HG03354 (cell line): Measurements from ENCODE around the gene BRPF1.

Experiments
- ATAC-seq: cut with Tn5 transposase; IDR thresholded peaks from one replicate; pipeline ENCODE4 v1.9.1; 2021; ENCODE audit warnings: mild to moderate bottlenecking; ENCODE audit not compliant: unreplicated experiment, poor library complexity, severe bottlenecking

The BRPF1 gene

DNA sequence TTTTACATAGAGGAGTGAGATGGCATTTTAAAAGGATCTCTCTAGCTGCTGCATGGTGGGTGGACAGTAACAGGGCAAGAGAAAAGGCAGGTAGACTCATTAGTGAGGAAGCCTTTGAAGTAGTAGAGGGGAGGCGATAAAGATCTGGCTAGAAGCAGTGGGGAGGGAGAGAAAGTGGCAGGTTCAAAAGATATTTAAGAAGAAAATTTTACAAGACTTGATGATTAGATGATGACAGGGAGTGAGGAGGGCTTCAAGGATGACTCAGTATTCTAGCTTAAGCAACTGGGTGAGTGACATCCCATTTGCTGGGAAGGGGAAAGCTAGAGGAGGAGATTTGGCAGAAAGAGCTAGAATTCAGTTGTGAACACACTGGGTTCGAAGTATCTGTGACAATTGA, 3.8 kb upstream of the BRPF1 start:
- ATAC-seq = no peak

DNA sequence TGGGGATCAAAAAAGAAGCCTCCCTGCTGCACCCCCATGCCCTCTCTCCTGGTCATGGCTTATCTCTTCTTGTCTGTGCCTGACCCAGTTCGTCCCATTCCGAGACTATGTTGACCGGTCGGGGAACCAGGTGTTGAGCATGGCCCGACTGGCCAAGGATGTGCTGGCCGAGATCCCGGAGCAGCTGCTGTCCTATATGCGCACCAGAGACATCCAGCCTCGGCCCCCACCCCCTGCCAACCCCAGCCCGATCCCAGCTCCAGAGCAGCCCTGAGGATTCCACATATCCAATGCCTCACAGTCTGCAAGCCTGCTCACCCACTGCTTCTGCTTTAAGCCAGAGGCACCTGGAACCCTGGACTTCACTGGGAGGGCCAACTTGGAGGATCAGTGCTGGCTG, 2.1 kb upstream of the BRPF1 start:
- no peak for ATAC-seq

DNA sequence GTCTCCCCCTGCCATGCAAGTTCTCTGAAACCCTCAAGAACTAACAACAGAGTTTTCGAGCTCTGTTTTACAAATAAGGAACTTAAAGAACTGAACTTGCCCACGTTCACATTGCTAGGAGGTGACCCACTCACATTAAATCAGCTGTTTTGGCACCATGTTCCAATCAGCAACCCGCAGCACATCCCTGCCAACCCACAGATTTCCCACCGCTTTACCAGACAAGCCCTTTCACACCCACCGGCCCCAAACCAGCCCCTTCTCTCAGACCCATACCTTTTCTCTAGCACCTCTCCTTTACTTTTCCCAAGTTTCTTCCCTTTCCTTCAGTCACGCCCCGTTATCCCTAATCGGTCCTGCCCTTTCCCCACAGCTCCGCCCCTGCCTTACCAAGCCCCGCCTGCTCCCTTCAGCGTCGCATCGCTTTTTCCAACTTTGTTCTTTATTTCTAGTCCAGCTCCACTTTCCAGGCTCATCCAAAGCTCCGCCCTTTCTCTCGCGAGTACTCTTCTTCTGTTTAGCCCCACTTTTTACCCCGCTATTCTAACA, 804 bp upstream of the BRPF1 start:
- ATAC-seq = peak; percentile 53

DNA sequence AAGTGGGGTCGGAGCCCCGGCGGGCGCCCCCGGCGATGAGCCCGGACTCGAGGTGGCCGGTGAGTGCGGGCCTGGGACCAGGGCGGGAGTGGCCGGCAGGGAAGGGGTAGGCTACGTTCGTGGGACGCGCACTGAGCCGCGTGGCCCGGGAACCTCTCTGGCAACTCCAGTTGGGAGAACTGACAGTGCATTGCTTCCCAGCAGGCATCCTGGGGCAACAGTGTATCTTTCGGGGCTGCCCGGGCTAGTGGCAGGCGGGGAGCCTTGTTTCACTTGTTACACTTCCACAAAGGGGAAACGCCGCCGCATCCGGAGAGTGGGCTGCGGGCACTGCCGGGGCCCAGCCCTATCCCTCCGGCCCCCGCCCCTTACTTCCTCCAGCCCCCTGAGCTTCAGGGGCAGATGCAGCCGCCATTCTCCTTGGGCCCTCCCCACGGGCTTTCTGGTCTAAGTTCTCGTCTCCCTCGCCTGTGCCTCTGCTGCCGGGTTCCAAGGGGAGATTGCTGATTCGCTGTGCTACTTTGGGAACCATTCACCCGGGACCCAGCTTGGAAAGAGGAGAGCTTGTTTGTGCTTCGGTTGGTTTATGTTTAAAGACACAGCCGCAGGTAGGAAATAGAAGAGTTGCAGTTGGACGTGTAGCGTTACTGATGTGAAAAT, 675 bp downstream of the BRPF1 start:
- ATAC-seq = peak; percentile 17

DNA sequence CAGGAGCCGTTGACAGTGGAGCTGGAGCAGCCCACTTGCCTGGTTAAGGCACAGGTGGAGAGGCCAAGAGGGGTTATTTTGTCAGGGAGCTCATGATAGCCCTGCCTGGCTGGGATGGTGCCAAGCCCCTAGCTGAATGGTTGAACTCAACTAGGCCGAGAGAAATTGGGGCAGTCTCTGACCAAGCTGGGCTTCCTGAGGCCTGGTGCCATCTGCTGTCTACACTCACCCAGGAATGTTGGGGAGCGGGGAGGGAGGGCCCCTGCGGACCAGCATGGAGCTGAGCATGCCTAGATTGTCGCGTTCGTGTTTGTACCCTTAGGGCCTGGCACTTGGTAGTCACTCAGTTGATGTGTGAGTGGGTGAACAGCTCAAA, 1.2 kb downstream of the BRPF1 start:
- ATAC-seq = no peak

DNA sequence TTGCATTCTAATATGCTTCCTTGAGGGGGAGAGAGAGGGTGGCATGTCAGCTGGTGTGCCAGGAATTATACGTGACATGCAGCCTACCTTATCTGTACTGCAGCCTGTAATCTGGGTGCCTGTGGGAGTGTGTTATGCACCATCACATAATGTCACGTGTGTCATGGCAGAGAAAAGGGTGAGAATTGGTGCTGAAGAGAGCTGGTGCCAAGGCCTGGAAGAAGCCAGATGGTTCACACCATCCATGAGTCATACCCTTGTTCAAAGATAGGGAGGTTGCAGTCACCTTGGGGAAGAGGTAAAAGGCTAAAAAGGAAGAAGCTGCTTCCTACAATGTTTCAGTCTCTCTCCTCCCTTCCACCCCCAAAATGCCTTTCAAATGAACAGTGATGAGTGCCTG, 5.3 kb downstream of the BRPF1 start:
- no peak for ATAC-seq

DNA sequence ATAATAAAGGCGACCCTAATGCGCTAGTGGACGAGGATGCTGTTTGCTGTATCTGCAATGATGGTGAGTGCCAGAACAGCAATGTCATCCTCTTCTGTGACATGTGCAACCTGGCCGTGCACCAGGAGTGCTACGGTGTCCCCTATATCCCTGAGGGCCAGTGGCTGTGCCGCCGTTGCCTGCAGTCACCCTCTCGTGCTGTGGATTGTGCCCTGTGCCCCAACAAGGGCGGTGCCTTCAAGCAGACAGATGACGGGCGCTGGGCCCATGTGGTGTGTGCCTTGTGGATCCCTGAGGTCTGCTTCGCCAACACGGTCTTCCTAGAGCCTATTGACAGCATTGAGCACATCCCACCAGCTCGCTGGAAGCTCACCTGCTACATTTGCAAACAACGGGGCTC, 7.6 kb downstream of the BRPF1 start:
- ATAC-seq = no peak

DNA sequence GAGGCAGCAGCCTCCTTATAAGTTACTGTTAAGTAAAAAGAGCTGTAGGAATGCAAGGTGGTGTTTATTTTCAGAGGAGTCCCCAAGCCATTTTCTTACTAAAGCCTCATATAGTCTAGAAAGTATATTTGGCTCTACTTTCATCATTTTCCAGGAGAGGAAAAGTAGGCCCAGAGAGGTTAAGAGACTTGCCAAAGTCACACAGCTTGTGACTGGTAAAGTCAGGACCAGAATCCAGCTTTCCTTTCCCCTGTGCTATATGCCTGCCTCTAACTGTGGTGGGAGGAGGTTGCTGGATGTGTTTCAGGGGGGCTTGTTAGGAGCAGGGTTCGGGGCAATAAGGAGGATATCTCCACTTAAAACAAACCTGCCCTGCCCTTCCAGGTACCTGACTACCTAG, 11.0 kb downstream of the BRPF1 start:
- no peak for ATAC-seq

DNA sequence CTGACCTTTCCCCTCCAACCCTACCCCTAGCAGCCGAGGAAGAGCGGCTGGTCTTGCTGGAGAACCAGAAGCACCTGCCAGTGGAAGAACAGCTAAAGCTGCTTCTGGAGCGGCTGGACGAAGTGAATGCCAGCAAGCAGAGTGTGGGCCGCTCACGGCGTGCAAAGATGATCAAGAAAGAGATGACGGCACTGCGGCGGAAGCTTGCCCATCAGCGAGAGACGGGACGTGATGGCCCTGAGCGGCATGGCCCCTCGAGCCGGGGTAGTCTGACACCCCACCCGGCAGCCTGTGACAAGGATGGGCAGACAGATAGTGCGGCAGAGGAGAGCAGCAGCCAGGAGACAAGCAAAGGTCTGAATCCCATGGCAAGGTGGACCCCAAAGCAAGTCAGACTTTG, 12.0 kb downstream of the BRPF1 start:
- no peak for ATAC-seq

DNA sequence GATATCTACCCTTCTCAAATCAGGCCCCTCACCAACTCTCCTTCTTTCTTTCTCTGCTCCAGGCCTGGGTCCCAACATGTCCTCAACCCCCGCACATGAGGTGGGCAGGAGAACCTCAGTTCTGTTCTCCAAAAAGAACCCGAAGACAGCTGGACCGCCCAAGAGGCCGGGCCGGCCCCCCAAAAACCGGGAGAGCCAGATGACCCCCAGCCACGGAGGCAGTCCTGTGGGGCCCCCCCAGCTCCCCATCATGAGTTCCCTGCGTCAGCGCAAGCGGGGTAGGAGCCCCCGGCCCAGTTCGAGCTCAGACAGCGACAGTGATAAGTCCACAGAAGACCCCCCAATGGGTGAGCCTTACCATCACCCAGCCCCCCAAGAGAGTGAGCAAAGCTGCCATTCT, 12.6 kb downstream of the BRPF1 start:
- ATAC-seq = no peak

DNA sequence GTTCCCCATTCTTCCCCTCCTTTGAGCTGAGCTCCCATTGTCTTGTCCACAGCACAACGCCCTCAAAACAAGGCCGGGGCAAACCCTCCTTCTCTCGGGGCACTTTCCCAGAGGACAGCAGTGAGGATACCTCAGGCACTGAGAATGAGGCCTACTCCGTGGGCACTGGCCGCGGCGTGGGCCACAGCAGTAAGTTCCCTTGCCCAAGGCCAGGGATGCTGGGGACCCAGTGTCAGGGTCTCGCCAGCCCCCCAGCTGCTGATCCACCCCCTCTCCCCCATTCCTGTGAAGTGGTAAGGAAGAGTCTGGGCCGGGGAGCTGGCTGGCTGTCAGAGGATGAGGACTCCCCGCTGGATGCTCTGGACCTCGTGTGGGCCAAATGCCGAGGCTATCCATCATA, 14.0 kb downstream of the BRPF1 start:
- ATAC-seq = no peak

DNA sequence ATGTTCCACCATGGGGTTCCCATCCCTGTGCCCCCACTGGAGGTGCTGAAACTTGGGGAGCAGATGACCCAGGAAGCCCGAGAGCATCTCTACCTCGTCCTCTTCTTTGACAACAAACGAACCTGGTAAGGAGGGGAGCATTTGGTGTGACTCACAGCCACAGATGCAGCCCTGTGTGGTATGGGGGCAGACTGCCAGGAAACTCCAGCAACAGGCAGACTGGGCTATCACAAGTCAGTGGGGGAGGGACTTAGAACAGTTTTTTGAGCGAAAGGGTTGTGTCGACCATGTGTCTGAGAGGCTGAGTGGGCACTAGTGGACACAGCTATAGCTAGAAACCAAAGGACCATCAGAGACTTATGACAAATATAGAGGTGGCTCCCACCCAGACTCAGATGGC, 14.8 kb downstream of the BRPF1 start:
- ATAC-seq = no peak

DNA sequence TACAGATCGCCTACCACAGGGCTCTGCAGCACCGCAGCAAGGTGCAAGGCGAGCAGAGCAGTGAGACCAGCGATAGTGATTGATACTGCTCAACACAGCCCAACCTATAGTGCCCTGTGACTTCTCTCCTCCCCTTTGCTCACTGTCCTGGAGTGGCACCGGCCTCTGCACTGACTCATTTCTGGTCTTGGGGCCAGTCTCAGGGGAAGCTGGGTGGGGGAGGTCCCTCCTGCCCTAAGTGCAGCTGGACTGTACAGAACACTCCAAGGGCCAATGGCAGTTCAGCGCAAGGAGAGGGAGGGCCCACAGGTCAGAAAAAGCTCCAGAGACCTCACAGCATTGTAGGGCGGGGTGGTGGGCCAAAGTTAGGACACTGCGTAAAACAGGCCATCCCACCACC, 15.7 kb downstream of the BRPF1 start:
- no peak for ATAC-seq

DNA sequence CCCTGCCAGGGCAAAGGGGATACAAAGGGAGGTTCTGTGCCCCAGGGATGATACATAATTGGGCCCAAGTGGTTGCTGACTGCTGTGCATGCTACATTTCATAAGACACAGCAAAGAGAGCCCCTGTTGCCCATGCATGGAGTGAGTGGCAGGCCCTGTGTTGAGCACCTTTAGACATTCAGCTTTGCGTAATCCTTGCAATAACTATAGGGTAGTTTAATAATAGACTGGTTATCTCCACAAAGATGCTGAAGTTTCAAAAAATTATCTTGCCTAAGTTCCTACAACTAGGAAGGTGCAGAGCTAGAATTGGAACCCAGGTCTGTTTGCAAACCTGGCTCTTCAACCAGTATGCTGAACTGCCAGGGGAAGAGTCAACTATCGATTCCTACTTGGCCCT, 16.5 kb downstream of the BRPF1 start:
- no peak for ATAC-seq

DNA sequence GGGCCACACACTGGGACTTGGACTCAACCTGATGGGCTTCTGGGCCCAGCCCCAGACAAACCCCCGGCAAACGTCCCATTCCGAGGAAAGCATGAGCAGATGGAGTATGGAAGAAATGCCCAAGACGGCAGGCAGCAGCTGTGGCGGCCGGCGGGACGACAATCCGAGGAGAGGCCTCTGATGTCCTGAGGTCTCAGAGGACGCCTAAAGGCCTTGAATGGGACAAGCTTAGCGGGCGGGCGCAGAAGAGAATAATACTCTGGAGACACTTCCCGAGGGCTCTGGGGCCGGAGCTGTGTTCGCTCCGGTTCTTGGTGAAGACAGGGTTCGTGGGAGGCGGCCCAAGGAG, 17.7 kb downstream of the BRPF1 start:
- no peak for ATAC-seq

DNA sequence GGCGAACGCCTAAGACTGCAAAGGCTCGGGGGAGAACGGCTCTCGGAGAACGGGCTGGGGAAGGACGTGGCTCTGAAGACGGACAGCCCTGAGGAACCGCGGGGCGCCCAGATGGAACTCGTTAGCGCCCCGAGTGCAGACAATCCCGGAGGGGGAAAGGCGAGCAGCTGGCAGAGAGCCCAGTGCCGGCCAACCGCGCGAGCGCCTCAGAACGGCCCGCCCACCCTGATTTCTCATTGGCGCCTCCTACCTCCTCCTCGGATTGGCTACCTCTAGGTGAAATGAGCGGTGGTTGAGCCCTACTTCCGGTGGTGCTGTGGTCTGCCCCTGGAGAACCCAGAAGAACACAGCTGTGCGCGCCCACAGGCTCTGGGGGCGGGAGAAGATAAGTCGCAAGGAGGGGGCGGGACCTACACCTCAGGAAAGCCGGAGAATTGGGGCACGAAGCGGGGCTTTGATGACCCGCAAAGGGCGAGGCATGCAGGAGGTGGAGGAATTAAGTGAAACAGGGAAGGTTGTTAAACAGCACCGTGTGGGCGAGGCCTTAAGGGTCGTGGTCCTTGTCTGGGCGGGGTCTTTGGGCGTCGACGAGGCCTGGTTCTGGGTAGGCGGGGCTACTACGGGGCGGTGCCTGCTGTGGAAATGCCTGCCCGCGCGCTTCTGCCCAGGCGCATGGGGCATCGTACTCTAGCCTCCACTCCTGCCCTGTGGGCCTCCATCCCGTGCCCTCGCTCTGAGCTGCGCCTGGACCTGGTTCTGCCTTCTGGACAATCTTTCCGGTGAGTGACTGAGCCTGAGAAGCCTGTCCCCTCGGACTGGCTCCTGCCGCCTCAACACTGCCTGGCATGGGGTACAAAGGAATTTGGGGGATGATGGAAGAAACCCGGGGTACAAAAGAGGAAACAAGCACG, 18.4 kb downstream of the BRPF1 start, which contains the start of gene OGG1:
Gene OGG1, plus strand, starts transcription at position 308 of the 911 bp plus-strand sequence. Its CDS starts 335 bp downstream, at position 643.
- ATAC-seq = peak; percentile 92

DNA sequence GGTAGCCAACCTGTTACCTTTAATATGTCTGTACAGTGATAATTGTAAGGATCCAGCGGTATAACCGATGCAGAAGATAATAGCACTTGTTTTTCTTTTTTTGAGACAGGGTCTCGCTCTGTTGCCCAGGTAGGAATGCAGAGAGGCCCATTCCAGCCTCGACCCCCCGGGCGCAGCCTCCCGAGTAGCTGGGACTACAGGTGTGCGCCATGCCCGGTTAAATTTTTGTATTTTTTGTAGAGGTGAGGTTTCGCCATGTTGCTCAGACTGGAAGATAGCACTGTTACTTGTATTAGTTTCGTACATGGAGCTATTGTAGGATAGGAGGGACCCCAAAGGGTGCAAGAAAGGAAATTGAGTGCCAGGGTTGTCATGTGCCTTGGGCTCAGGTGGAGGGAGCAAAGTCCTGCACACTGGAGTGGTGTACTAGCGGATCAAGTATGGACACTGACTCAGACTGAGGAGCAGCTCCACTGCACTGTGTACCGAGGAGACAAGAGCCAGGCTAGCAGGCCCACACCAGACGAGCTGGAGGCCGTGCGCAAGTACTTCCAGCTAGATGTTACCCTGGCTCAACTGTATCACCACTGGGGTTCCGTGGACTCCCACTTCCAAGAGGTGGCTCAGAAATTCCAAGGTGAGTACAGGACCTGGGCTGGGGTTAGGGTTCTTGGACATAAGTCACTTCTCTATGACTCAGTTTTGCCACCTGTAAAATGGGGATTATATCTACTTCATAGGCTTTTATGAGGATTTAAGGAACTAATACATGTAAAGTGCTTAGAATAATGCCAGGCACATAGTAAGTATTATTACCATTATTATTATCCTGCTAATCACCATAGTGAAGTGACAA, 19.2 kb downstream of the BRPF1 start:
- ATAC-seq = no peak

DNA sequence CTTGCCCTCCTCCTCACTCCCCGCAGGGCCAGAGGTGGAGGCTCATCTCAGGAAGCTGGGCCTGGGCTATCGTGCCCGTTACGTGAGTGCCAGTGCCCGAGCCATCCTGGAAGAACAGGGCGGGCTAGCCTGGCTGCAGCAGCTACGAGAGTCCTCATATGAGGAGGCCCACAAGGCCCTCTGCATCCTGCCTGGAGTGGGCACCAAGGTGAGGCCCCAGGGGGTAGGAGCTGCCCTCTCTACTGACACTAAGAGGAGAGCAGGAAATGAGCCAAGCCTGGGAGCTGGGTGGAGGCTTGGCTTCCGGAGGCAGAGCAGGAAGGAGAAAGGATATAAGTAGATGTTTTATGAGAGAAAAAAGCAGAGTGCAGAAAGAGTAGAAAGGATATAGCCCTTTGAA, 23.1 kb downstream of the BRPF1 start:
- ATAC-seq = no peak

DNA sequence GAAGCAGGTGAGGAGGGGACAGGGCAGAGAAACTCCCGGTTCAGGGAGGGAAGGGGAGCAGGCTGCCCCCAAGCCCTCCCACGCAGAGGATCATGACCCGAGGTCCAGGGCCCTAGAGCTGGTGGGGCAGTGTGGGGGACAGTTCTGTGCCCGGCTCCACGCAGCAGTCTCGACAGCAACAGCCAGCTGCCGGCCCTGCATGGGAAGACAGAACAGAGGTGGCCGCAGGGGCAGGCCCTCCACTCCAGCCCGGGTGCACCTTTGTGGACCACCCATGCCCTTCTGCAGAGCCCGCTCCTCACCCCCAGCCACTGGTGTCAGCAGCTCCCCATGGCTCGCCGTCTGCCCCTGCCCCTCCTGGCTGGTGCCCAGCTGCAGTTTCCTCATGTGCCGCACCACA, 25.9 kb downstream of the BRPF1 start:
- no peak for ATAC-seq

DNA sequence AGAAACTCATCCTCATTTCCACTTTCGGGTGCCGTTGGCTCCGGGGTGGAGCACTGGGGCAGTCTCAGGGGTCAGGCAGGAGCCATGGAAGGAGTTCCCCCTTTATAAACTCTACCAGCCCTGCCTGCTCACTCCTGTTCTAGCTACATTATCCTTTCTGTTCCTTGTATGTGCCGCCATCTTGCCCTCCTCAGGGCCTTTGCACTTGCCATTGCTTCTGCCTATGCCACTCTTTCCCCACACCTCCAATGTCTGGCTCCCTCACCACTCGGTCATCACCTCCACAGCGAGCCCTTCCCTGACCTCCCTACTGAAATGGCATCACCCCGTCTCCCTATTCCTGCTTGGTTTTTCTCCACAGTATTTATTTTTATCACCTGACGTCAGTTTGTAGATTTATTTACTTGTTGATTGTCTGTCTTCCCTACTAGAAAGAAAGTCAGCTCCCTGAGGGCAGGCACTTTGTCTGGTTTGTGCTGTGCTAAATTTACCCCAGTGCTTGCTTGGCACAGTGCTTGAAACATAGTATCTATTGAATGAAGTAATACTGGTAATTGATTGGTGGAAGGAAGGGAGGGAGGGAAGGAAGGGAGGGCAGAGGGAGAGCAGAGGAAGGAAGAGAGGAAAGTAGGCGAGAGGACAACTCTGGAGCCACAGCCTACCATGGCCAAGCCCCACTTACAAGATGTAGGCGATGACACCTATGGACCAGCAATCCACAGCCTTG, 29.4 kb downstream of the BRPF1 start:
- no peak for ATAC-seq
